Activated CD8-positive, alpha-beta T cell treated with anti-CD3 and anti-CD28 coated beads for 36 hours (primary cell): Measurements from ENCODE around the gene RND3. TPM values are rescaled to one million over a fixed set of nuclear protein-coding genes. Genes with fewer than 3 reads are reported as not detected.

ENCODE experiments used
- ATAC-seq: fragments of 200-7000 bp; cut with Tn5 transposase; one replicate; pipeline ENCODE4 v1.10.0; 2021; ENCODE audit warnings: mild to moderate bottlenecking, moderate library complexity
- CTCF ChIA-PET: fragments of 350-600 bp; sonication (Branson Sonifier 250); formaldehyde crosslinking; loops from one replicate; lab custom pipeline; 2021; ENCODE audit warnings: antibody characterized with exemption; lab: Charles Lee
- POLR2A ChIA-PET: fragments of 350-600 bp; sonication (Branson Sonifier 250); formaldehyde crosslinking; loops from one replicate; lab custom pipeline; 2021; ENCODE audit warnings: antibody characterized with exemption; lab: Charles Lee
- DNase-seq: peaks from one replicate; pipeline ENCODE4 v3.0.0-alpha.2; 2020
- H3K27ac Mint-ChIP-seq: one replicate; pipeline ENCODE4 v1.8.0; 2021; ENCODE audit warnings: mild to moderate bottlenecking, mixed read lengths
- H3K27me3 Mint-ChIP-seq: one replicate; pipeline ENCODE4 v1.8.0; 2021; ENCODE audit warnings: mixed read lengths
- H3K36me3 Mint-ChIP-seq: one replicate; pipeline ENCODE4 v1.8.0; 2021; ENCODE audit warnings: low read depth, mixed read lengths
- H3K4me1 Mint-ChIP-seq: one replicate; pipeline ENCODE4 v1.8.0; 2021; ENCODE audit warnings: low read depth, mixed read lengths
- H3K4me3 Mint-ChIP-seq: one replicate; pipeline ENCODE4 v1.8.0; 2021; ENCODE audit warnings: mild to moderate bottlenecking, moderate library complexity, mixed read lengths
- H3K9me3 Mint-ChIP-seq: one replicate; pipeline ENCODE4 v1.8.0; 2021; ENCODE audit warnings: mixed read lengths
- CTCF ChIP-seq: fragments of 200-600 bp; IDR thresholded peaks from one replicate; pipeline ENCODE4 v1.8.0; 2022; ENCODE audit warnings: antibody characterized with exemption, mild to moderate bottlenecking
- intact Hi-C: fragments of 100-400 bp; cut with micrococcal nuclease; formaldehyde crosslinking; loops from one replicate; pipeline ENCODE4 v1.10.0; 2022
- total RNA-seq, 2 experiments: library from RNA; stranded (reverse); gene quantifications; one replicate each; pipeline ENCODE4 v1.2.3, GENCODE V29; 2021

The RND3 gene
- total RNA-seq, 2 experiments from 2014 or later, result not detected

DNA sequence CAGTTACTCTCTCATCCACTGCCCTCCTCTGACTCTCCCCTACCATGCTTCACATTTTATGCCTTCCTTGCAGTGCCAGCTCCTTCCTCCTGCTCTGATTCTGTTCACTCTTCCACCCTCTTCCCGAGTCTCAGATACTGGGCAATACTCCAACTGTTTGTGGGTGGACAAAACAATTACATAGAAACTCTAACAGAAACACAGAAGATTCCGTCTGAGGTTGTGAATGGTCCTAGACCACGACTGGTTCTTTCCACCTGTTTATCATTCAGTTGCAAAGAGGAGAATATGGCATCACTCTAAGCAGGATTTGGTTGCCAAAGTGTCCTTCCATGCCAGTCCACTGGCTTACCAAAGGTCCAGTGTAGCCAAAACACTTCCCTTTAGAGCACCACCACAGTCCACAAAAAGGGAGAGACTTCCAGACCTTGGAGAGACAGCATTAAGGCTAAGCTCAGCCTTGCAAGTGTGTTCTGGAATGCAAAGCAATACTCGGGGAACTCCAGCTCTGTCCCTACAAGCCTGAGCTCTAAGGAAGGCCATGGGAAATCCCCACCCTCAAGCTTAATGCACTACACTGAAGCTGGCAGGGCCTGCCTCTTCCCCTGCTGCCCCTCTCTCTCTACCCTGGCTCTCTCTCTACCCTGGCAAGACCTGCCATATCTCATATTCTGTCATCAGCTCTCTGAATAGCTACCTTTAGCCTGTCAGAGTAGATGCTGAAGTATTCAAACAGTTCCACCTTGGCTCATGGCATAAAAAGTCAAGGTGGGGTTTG is 33.6 kb upstream of the RND3 start:
- DNase-seq (no peak), ATAC-seq (no peak)
- H3K27me3 Mint-ChIP-seq, result peaks cover 5% of the 10 kb centered on the region
- H3K36me3 Mint-ChIP-seq, result no peaks in the 10 kb centered on the region
- H3K4me3 Mint-ChIP-seq, result no peak overlapping the region
- no peaks in the 10 kb centered on the region for H3K4me1 Mint-ChIP-seq
- no peak for TF ChIP-seq CTCF
- H3K27ac Mint-ChIP-seq, result no peak overlapping the region
- intact Hi-C loops, result no loop called here
- H3K9me3 Mint-ChIP-seq, result peaks cover 1% of the 10 kb centered on the region
- ChIA-PET POLR2A (no interaction called here), CTCF (no interaction called here)

GRCh38 chr2:150520033-150520432 is 32.6 kb upstream of the RND3 start:
- Mint-ChIP-seq H3K4me1 (no peaks in the 10 kb centered on the region), H3K9me3 (peaks cover 1% of the 10 kb centered on the region), H3K4me3 (no peak overlapping the region), H3K27ac (no peak overlapping the region), H3K27me3 (peaks cover 5% of the 10 kb centered on the region), H3K36me3 (no peaks in the 10 kb centered on the region)
- CTCF ChIA-PET, result no interaction called here
- POLR2A ChIA-PET, result no interaction called here
- intact Hi-C loops, result no loop called here
- ATAC-seq, result no peak
- TF ChIP-seq CTCF, result no peak
- no peak for DNase-seq

- no peak overlapping the region for H3K27ac Mint-ChIP-seq
These were observed 30.6 kb upstream of the RND3 start for GRCh38 chr2:150517951-150518680.

DNA sequence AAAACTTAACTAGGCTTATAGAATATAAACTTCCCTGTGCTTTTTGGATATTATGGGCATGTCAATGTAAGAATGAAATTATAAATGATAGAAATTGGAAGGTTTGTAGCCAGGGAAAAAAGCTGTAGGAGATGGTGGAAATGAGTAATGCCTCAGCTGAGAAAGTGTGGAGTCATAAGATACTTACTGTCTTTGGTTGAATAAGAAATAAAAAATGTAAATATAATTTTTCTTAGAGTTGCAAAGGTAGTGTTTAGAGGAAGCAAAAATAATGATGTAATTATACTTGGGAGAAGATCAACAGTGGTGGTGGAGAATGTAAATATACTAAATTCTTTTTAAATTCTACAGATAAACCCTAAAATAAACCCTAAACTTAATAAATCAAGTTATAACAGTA is 26.2 kb upstream of the RND3 start:
- POLR2A ChIA-PET, result no interaction called here
- no peaks in the 10 kb centered on the region for H3K36me3 Mint-ChIP-seq
- no peak overlapping the region for H3K4me3 Mint-ChIP-seq
- no peaks in the 10 kb centered on the region for H3K27me3 Mint-ChIP-seq
- H3K9me3 Mint-ChIP-seq, result no peaks in the 10 kb centered on the region
- CTCF ChIA-PET, result no interaction called here
- intact Hi-C loops, result no loop called here
- no peak for DNase-seq
- H3K27ac Mint-ChIP-seq, result no peak overlapping the region
- no peaks in the 10 kb centered on the region for H3K4me1 Mint-ChIP-seq
- no peak for TF ChIP-seq CTCF
- ATAC-seq, result no peak

More at GRCh38 chr2:150517951-150518680, 30.6 kb upstream of the RND3 start:
- H3K9me3 Mint-ChIP-seq, result peaks cover 1% of the 10 kb centered on the region
- ChIA-PET POLR2A (no interaction called here), CTCF (interaction anchor here (0.6 to 1.6 kb wide), 2 partner anchors 51 to 720 kb away, joined by 3 read pairs; no protein-coding TSS in a partner anchor)
- DNase-seq (no peak), ATAC-seq (no peak)
- no peak overlapping the region for H3K4me3 Mint-ChIP-seq
- no peak for TF ChIP-seq CTCF
- intact Hi-C loops, result no loop called here
- H3K36me3 Mint-ChIP-seq, result no peaks in the 10 kb centered on the region
- no peaks in the 10 kb centered on the region for H3K4me1 Mint-ChIP-seq
- peaks cover 2% of the 10 kb centered on the region for H3K27me3 Mint-ChIP-seq

DNA sequence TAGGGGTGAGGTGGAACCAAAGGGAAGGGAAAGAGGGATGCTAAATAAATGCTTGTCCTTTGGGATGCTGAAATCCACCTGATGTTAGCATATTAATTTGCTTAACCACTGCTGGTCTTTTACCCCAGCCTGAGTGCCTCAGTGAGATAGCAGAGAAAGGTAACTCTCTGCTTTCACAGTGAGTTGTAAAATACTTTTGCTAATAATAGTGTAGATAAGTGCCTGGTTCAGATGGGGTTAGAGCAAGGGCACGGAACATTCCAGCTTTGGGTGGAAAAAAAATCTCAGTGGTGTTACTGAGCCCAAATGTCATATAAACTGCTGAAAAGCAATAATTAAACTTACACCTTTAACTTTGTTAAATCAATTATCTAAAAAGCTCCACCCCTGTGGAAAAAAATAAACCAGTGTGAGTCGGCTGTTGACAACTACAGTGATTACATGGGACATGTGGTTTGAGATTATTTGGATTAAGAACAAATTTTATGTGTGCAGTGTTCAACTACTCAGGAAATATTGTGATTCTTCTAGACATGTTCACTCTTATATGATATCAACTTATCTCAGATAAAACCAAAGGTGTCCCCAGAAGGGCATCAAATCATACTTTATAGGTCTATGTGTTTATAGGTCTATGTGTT is 21.1 kb upstream of the RND3 start:
- Mint-ChIP-seq H3K27ac (no peak overlapping the region), H3K9me3 (no peaks in the 10 kb centered on the region), H3K4me1 (no peaks in the 10 kb centered on the region), H3K36me3 (no peaks in the 10 kb centered on the region), H3K4me3 (no peak overlapping the region), H3K27me3 (no peaks in the 10 kb centered on the region)
- intact Hi-C loops, result no loop called here
- no peak for DNase-seq
- no peak for TF ChIP-seq CTCF
- POLR2A ChIA-PET, result no interaction called here
- CTCF ChIA-PET, result no interaction called here
- no peak for ATAC-seq
